K562 (cell line): ENCODE measurements around the gene BECN2. TPM values are rescaled to one million over a fixed set of nuclear protein-coding genes. Genes with fewer than 3 reads are reported as not detected.

ENCODE experiments used
- ATAC-seq: fragments of 200-7000 bp; cut with Tn5 transposase; 3 replicates; pipeline ENCODE4 v1.9.1; 2020; ENCODE audit warnings: moderate library complexity
- BruUV-seq: library from RNA; stranded (reverse); fragments of 400-500 nt; replicated peaks from 2 replicates; lab custom pipeline; 2021; lab: Mats Ljungman, UMichigan
- CTCF ChIA-PET: fragments of 300-600 bp; formaldehyde crosslinking; extraction: SDS; loops from one replicate; lab custom pipeline; 2021; ENCODE audit warnings: low intra/inter-chr PET ratio; lab: Yijun Ruan, JAX
- POLR2A ChIA-PET: fragments of 300-600, 350-650 bp; sonication (Branson Sonifier 250); formaldehyde crosslinking; extraction: SDS; loops from one replicate; lab custom pipeline; 2021; ENCODE audit warnings: antibody characterized with exemption, inconsistent platforms; lab: Yijun Ruan, JAX
- DNase-seq, 4 experiments: peaks; one replicate each; pipeline versions ENCODE4 v3.0.0 to v3.0.0-alpha.2; 2011 to 2018; ENCODE audit warnings: low spot score in 3 of 4, mixed read lengths in 3 of 4; ENCODE audit errors: extremely low read depth in 1 of 4
- FAIRE-seq: peaks from 2 replicates; lab custom pipeline; 2011; peaks lifted over from hg19 to GRCh38; lab: Jason Lieb, UNC
- H2AFZ ChIP-seq: 2 replicates; pipeline ENCODE4 v1.6.0; 2011; ENCODE audit warnings: low read depth, low read length, control low read depth, inconsistent platforms
- H3K27ac ChIP-seq: fragments of 200-600 bp; 3 replicates; pipeline ENCODE4 v1.8.0; 2011; ENCODE audit warnings: low read depth, mild to moderate bottlenecking, control low read depth, inconsistent platforms, low read length, moderate library complexity, mixed read lengths; ENCODE audit errors: extremely low read depth
- H3K27me3 ChIP-seq, 2 experiments: fragments of 300-600 bp in 1 of 2; 2 replicates in 1 of 2; 3 replicates in 1 of 2; pipeline versions ENCODE4 v1.6.0 to v1.8.0; 2011; ENCODE audit warnings: inconsistent platforms in 2 of 2, low read length in 2 of 2, mild to moderate bottlenecking in 1 of 2, mixed read lengths in 1 of 2, moderate library complexity in 1 of 2; ENCODE audit not compliant: control insufficient read depth in 2 of 2, insufficient read depth in 2 of 2
- H3K36me3 ChIP-seq: fragments of 300-600 bp; 3 replicates; pipeline ENCODE4 v1.8.0; 2011; ENCODE audit warnings: mild to moderate bottlenecking, low read length, inconsistent platforms; ENCODE audit not compliant: control insufficient read depth, insufficient read depth
- H3K4me1 ChIP-seq, 2 experiments: fragments of 200-600 bp in 1 of 2; replicated peaks in 1 of 2; 2 replicates in 1 of 2; 3 replicates in 1 of 2; pipeline versions ENCODE4 v1.5.1 to v1.8.0; 2011; ENCODE audit warnings: inconsistent platforms in 2 of 2, low read length in 2 of 2, mild to moderate bottlenecking in 1 of 2, mixed read lengths in 1 of 2, moderate library complexity in 1 of 2; ENCODE audit not compliant: control insufficient read depth in 2 of 2, insufficient read depth in 2 of 2
- H3K4me2 ChIP-seq: 2 replicates; pipeline ENCODE4 v1.6.1; 2011; ENCODE audit warnings: low read length, control low read depth, inconsistent platforms, mixed read lengths; ENCODE audit not compliant: insufficient read depth
- H3K4me3 ChIP-seq: fragments of 200-600 bp; sonication (generic), shearing (Covaris generic); 2 replicates; pipeline ENCODE4 v1.5.1; 2016; ENCODE audit warnings: control low read depth, inconsistent platforms
- H3K79me2 ChIP-seq: fragments of 200-600 bp; 3 replicates; pipeline ENCODE4 v1.8.0; 2011; ENCODE audit warnings: low read length, inconsistent platforms; ENCODE audit not compliant: control insufficient read depth, insufficient read depth
- H3K9ac ChIP-seq, 2 experiments: 2 replicates each; pipeline versions ENCODE4 v1.6.0 to v1.6.1; 2011; ENCODE audit warnings: low read depth in 2 of 2, low read length in 2 of 2, control low read depth in 1 of 2, inconsistent platforms in 1 of 2, mild to moderate bottlenecking in 1 of 2, mixed read lengths in 1 of 2; ENCODE audit not compliant: insufficient read depth in 1 of 2
- H3K9me1 ChIP-seq: one replicate; pipeline ENCODE4 v1.6.0; 2011; ENCODE audit warnings: inconsistent platforms, mild to moderate bottlenecking, low read length, moderate library complexity; ENCODE audit not compliant: control insufficient read depth, insufficient read depth
- H3K9me3 ChIP-seq: replicated peaks from 2 replicates; pipeline ENCODE4 v1.5.1; 2011; ENCODE audit warnings: low read depth, low read length, inconsistent platforms; ENCODE audit not compliant: control insufficient read depth, insufficient read depth
- H4K20me1 ChIP-seq: replicated peaks from 2 replicates; pipeline ENCODE4 v1.6.1; 2011; ENCODE audit warnings: low read length, inconsistent platforms, mixed read lengths; ENCODE audit not compliant: control insufficient read depth, insufficient read depth
- ATF3 ChIP-seq, 2 experiments: fragments of 450-650 bp in 1 of 2; sonication (generic) in 1 of 2; formaldehyde crosslinking in 1 of 2; IDR thresholded peaks in 1 of 2; conservative IDR thresholded peaks in 1 of 2; 2 replicates each; pipeline versions ENCODE4 v1.6.1 to v1.8.1; 2016 to 2023; ENCODE audit warnings: mild to moderate bottlenecking in 2 of 2, moderate library complexity in 2 of 2, inconsistent platforms in 1 of 2, missing genetic modification reagents in 1 of 2
- CEBPG ChIP-seq, 3 experiments: fragments of 200-800 bp in 1 of 3; sonication (Bioruptor generic) in 1 of 3; sonication (generic) in 1 of 3; formaldehyde crosslinking in 1 of 3; IDR thresholded peaks in 2 of 3; conservative IDR thresholded peaks in 1 of 3; 2 replicates each; pipeline versions ENCODE4 v1.6.1 to v1.8.0; 2016 to 2022; ENCODE audit warnings: missing compliant biosample characterization in 2 of 3, missing genetic modification characterization in 2 of 3, mild to moderate bottlenecking in 1 of 3, missing genetic modification reagents in 1 of 3
- CREB1 ChIP-seq, 2 experiments: sonication (generic) in 1 of 2; formaldehyde crosslinking in 1 of 2; IDR thresholded peaks; 2 replicates each; pipeline versions ENCODE4 v1.6.1 to v1.8.0; 2012 to 2022; ENCODE audit warnings: inconsistent platforms in 1 of 2, mild to moderate bottlenecking in 1 of 2, missing genetic modification reagents in 1 of 2, moderate library complexity in 1 of 2
- FOSL1 ChIP-seq: fragments of 200-800 bp; sonication (Bioruptor generic); conservative IDR thresholded peaks from 2 replicates; pipeline ENCODE4 v1.6.1; 2016; ENCODE audit warnings: missing genetic modification characterization, missing compliant biosample characterization
- GABPB1 ChIP-seq: sonication (generic); formaldehyde crosslinking; IDR thresholded peaks from 2 replicates; pipeline ENCODE4 v1.8.0; 2022; ENCODE audit warnings: mild to moderate bottlenecking, missing genetic modification reagents
- USF1 ChIP-seq: sonication (generic); formaldehyde crosslinking; IDR thresholded peaks from 2 replicates; pipeline ENCODE4 v1.9.0; 2022; ENCODE audit warnings: mild to moderate bottlenecking, missing genetic modification reagents
- ZBTB2 ChIP-seq: fragments of 450-650 bp; IDR thresholded peaks from 2 replicates; pipeline ENCODE4 v1.6.1; 2016; ENCODE audit warnings: antibody characterized with exemption
- ZNF121 ChIP-seq: sonication (generic); formaldehyde crosslinking; conservative IDR thresholded peaks from 2 replicates; pipeline ENCODE4 v1.8.0; 2022; ENCODE audit warnings: missing genetic modification reagents
- ZNF133 ChIP-seq: fragments of 250-450 bp; sonication (Bioruptor Pico); IDR thresholded peaks from 2 replicates; pipeline ENCODE4 v1.4.0; 2020; ENCODE audit warnings: mild to moderate bottlenecking
- ZNF445 ChIP-seq: fragments of 250-450 bp; sonication (Bioruptor Pico); IDR thresholded peaks from 2 replicates; pipeline ENCODE4 v1.4.0; 2020; ENCODE audit warnings: low read depth, mild to moderate bottlenecking, moderate library complexity
- whole genome bisulfite sequencing: fragments of 100-300 bp; shearing (Covaris generic); methylation state at CpG from one replicate; pipeline ENCODE4 v1.1.6; 2016; ENCODE audit warnings: low coverage, mixed read lengths; ENCODE audit not compliant: insufficient coverage; ENCODE audit errors: missing lambda C conversion rate; 5-methylcytosine and 5-hydroxymethylcytosine counted together
- in situ Hi-C: fragments of 300-500 bp; cut with MboI; formaldehyde crosslinking; loops from 4 replicates; pipeline ENCODE4 v1.15.0; 2018; ENCODE audit warnings: inconsistent platforms, mixed read lengths
- intact Hi-C: fragments of 100-400 bp; cut with micrococcal nuclease; formaldehyde crosslinking; loops from 2 replicates; pipeline ENCODE4 v1.14.2; 2022
- polyA plus RNA-seq, 8 experiments: library from polyadenylated mRNA; depleted of rRNA in 4 of 8; stranded (reverse) in 5 of 8; unstranded in 3 of 8; fragments of >200 nt; fragmentation: Nextera tagmentation in 2 of 8; fragmentation: Illumina TruSeq in 1 of 8; extraction: Ambion mirVana in 2 of 8; extraction: Trizol in 1 of 8; gene quantifications; 2 replicates each; pipeline versions ENCODE4 v1.2.1 to v1.2.3, GENCODE V29; 2011 to 2014; ENCODE audit warnings: inconsistent platforms in 1 of 8, missing spikeins in 1 of 8
- total RNA-seq, 7 experiments: library from RNA; depleted of rRNA in 6 of 7; stranded (reverse); fragments of >200 nt in 6 of 7; fragmentation: Illumina TruSeq in 2 of 7; extraction: Trizol in 2 of 7; gene quantifications; 2 replicates each; pipeline versions ENCODE4 v1.2.1 to v1.2.3, GENCODE V29; 2011 to 2021; ENCODE audit warnings: low replicate concordance in 1 of 7

The BECN2 gene
- total and polyA plus RNA-seq, 9 of the 15 experiments (the other 6 are each of a cell fraction or from before 2014, with no cell fraction given): not detected

- ChIA-PET POLR2A (interaction anchor here (1.6 kb wide), 1 partner anchor 10 kb away, joined by 5 read pairs; no protein-coding TSS in a partner anchor), CTCF (no interaction called here)
- in situ Hi-C loops: no loop called here
- Histone ChIP-seq H3K79me2 (no peaks in the 10 kb centered on the region), H3K27ac (no peak overlapping the region), H3K4me1 (peaks cover 0 to 3% of the 10 kb centered on the region in 2 experiments; a peak in 2 of 5 replicates), H3K27me3 (peaks cover 15 to 17% of the 10 kb centered on the region in 2 experiments; a peak in 4 of 5 replicates), H3K9me1 (no peaks in the 10 kb centered on the region), H3K9me3 (no peaks in the 10 kb centered on the region), H3K9ac (peak overlapping the region in 1 of 2 experiments; percentile 41; a peak in 1 of 4 replicates), H4K20me1 (no peaks in the 10 kb centered on the region), H3K4me2 (no peak overlapping the region), H2AFZ (no peak overlapping the region), H3K4me3 (no peak overlapping the region), H3K36me3 (no peaks in the 10 kb centered on the region)
- intact Hi-C loops: no loop called here
- TF ChIP-seq ZNF445 (no peak), CREB1 (IDR thresholded peaks at IDR 0.05) (no peak), CREB1 (CRISPR knock-in tag; IDR thresholded peaks at IDR 0.05) (no peak), ZBTB2 (no peak), GABPB1 (CRISPR knock-in tag) (no peak), ATF3 (IDR thresholded peaks at IDR 0.05) (peak; percentile 48), ATF3 (CRISPR knock-in tag; conservative IDR thresholded peaks at IDR 0.05) (no peak), FOSL1 (tag) (peak; percentile 28; the same call in 1 of the 2 replicates), CEBPG (CRISPR knock-in tag; IDR thresholded peaks at IDR 0.05) (peak; percentile 48; the same call in 1 of the 2 replicates), CEBPG (tag; conservative IDR thresholded peaks at IDR 0.05 in 1 of 2, IDR thresholded peaks at IDR 0.05 in 1 of 2) (peak in 1 of 2 experiments; percentile 43; a peak in 1 of 4 replicates), ZNF121 (0 out of 2 replicates have a peak, but pooled peaks have one; percentile 22), USF1 (CRISPR knock-in tag) (0 out of 2 replicates have a peak, but pooled peaks have one; percentile 10), ZNF133 (CRISPR knock-in tag) (no peak)
- DNase-seq: no peak
- FAIRE-seq: no peak
- no TSS peak for BruUV-seq
- WGBS: 13% methylated on average over 5 of the region's 5 CpGs
- ATAC-seq: peak; percentile 60
Observed at GRCh38 chr1:241918879-241919278, 38.7 kb upstream of the BECN2 start.
